Posterior vena cava (tissue), 2 donors: Measurements from ENCODE around the gene ALPL. TPM values are rescaled to one million over a fixed set of nuclear protein-coding genes. Genes with fewer than 3 reads are reported as not detected.

Experiments
- DNase-seq: peaks from one replicate; pipeline ENCODE4 v3.0.0-alpha.2; 2020; ENCODE audit warnings: low spot score
- intact Hi-C, 2 donors: fragments of 100-400 bp; cut with DNase I; formaldehyde crosslinking; loops; one replicate each; pipeline versions ENCODE4 v1.14.1 to v1.14.2; 2022 to 2023
- total RNA-seq, 2 donors: library from RNA; stranded (reverse); fragmentation: NEBNext Ultra II Directional; extraction: Animal tissue kit (Norgen Biotek cat#: 25700); gene quantifications; one replicate each; pipeline ENCODE4 v1.2.1, GENCODE V29; 2021
- donor health status: DM: yes; HTN: yes; CAD: no.
- donor health status: DM: yes; HTN: yes; CAD: no.

The ALPL gene
- total RNA-seq, 2 donors from 2014 or later, result 11.1 to 55.3 TPM

DNA sequence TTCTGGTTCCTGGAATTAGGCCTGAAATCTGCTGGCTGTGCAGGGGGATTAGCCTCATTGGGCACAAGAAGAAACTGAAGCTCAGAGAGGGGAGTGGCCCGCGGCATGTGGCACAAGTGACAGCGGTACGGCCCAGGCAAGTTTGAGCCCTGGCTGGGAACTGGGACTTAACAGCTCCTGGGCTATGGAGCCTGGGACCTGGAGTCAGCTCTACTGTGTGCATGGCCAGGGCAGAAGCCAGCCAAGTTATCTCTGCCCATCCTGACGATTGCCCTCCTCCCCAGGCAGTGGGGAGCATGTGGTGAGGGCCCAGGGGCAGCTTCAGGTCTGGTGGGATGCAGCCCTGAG lies 61.3 kb downstream of the ALPL start:
- intact Hi-C loops, result no loop called here
- no peak for DNase-seq

DNA sequence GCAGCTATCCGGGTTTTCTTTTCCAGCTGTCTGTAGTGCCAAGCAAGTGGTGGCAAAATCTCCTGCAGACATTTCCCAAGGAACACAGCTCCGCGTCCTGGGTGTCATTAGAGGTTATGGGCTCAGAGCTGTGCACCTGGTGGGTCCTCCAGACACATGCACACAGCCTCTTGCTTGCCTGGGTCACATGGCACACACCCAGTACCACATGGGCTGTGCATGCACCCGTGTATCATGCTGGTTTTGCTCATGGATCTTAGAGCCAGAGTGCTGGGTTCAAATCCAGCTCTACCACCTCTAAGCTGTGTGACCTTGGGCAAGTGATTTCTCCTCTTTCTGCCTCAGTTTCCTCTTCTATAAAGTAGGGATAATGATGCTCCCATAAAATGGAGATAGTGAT lies 61.7 kb downstream of the ALPL start:
- intact Hi-C loops, result no loop called here

DNA sequence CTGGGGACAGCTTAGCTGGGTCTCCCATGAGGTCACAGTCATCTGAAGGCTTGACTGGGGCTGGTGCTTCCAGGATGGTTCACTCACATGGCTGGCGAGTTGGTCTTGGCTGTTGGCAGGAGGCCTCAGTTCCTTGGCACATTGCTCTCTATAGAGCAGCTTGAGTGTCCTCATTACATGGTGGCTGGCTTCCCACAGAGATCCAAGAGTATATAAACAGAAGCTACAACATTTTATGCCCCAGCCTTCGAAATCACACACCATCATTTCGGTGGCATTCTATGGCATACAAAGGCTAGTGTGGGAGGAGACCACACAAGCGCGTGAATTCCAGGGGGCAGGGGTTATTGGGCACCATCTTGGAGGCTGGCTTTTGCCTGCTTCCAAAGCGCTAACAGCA lies 63.0 kb downstream of the ALPL start:
- intact Hi-C loops, result loop anchor here in 1 of 2 donors (2.0 kb wide), 1 partner anchor 57 kb away; no protein-coding TSS in a partner anchor
- DNase-seq, result no peak

More for the DNA sequence above, 61.7 kb downstream of the ALPL start:
- no peak for DNase-seq

DNA sequence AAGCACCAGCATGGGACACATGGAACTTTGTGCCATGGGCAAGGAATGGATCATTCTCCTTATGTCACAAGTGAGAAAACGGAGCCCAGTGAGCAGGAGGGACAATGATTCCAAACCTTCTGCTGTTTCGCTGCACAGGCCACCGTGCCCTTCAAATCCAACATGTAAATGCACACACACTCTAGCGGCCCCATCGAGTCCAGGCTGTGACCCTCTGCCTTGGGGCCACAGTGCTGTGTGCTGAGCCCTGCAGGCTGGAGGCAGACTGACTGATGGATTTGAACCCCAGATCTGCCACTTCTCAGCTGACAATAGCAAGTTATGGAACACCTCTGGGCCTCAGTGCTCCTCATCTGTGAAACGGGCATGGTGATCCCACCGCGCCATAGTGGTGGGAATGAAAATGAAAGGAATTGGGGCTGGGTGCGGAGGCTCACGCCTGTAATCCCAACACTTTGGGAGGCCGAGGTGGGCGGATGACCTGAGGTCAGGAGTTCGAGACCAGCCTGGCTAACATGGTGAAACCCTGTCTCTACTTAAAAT lies 63.6 kb downstream of the ALPL start:
- DNase-seq, result no peak
- intact Hi-C loops, result loop anchor here in 1 of 2 donors (2.0 kb wide), 1 partner anchor 58 kb away; no protein-coding TSS in a partner anchor

DNA sequence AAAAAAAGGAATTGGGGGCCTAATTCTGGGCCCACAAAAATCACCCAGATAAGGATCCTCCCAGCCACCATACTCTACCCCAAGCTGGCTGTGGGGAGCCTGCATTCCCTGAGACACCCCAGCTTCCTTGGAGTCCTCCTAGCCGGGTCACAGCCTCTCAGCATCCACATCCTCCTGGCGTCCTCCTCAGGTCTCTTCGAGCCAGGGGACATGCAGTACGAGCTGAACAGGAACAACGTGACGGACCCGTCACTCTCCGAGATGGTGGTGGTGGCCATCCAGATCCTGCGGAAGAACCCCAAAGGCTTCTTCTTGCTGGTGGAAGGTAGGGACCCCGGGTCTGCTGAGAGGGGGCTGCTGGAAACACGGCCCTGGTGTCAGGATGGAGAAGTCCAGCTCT lies 64.3 kb downstream of the ALPL start:
- intact Hi-C loops, result loop anchor here in 1 of 2 donors (2.0 kb wide), 1 partner anchor 59 kb away; no protein-coding TSS in a partner anchor
- no peak for DNase-seq

DNA sequence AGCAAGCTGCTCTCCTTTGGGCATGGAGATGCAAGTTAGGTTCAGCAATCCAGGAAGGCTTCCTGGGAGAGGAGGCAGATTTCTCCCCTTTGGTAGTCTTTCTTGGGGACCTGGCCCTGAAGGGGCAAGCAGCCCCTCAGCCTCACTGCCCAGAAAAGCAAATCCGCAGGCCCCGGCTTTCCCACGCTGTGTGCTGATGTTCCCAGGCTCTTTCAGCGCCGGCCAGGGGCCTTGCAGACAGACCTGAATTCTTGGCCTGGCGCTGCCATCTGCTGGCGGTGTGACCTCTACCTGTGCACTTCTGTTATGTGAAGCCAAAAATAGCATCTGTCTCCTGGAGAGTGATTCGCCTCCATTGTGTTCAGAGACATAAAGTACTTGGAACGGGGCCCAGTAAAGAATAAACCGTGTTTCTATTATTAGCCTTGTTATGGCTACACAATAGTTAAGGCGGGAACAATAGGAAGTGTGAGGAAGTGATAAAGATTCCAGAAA lies 64.8 kb downstream of the ALPL start:
- peak; percentile 93 for DNase-seq
- intact Hi-C loops, result loop anchor here in 1 of 2 donors (2.0 kb wide), 1 partner anchor 59 kb away; no protein-coding TSS in a partner anchor

DNA sequence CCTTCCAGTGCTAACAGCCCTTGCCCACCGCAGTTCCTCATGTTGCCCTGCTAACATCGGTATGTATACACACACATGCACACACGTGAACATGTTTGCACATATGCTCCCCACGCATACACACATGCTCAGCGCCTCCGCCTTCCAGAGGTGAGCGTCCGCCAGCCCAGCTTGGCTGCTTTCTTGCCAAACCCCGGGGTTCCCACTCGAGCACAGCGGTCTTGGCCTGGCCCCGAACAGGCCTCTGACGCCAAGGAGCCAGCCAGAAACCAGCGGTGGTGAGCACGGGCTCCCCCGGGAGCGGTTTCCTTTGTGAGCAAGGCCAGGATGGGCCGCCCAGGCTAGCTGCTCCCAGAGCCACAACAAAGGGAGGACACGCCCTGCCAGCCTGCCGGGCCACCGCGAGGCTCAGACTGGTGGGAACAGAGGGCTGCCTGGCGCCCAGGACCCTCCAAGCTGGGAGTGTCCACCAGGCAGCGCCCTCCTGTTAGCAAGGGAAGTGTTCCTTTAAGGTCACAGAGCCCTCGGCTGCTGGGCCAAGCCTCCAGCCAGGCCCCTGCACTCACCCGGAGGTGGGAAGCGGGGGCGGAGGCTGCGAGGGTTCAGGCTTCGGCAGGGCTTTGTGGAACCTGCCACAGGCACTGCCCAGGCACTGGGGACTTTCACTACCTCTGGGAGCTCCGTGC lies 65.4 kb downstream of the ALPL start:
- peak; percentile 87 for DNase-seq
- intact Hi-C loops, result no loop called here

DNA sequence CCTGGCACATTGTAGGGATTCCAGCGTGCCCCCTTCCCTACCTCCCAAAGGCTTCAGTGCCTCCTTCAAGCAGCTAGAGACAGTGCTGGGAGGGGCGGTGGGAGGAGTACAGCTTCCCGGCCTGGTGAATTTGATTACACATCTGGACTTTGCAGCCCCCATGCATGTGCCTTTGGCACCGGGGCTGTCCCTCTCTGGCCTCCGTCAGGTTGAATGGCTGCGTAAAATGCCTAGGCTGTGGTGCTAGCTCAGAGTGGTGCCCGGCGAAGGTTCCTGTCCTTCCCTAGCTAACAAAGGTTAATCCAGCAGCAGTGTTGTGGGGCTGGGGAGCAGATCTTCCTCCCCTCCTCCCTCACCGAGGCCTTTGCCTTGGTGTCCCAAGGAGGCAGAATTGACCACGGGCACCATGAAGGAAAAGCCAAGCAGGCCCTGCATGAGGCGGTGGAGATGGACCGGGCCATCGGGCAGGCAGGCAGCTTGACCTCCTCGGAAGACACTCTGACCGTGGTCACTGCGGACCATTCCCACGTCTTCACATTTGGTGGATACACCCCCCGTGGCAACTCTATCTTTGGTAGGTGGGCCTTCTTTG lies 66.2 kb downstream of the ALPL start:
- intact Hi-C loops, result no loop called here
- DNase-seq, result no peak

DNA sequence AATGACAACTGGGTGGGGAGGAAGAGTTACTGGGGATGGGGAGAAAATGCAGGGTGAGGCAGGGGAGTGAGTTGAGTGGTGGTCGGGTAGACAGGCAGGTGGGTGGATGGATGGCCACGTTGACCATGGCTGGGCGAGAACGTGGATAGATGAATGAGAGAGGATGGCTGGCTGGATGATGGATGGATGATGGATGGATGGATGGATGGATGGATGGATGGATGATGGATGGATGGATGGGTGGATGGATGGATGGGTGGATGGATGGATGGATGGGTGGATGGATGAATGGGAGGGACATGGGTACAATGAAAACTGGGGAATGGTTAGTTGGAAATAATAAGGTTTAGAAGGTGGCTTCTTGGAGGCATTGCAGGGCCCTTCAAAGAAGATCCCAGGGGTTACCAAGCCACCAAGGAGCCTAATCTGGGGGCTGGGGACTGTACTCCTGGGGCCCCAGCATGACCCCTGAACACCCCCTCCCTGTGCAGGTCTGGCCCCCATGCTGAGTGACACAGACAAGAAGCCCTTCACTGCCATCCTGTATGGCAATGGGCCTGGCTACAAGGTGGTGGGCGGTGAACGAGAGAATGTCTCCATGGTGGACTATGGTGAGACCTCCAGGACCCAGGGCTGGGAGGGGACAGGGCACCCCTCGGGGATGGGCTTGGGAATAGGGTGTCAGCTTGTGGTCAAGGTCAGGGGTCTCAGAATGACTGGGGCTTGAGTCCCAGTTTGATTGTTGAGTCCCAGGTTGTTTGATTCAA lies 67.0 kb downstream of the ALPL start:
- no peak for DNase-seq
- intact Hi-C loops, result no loop called here

DNA sequence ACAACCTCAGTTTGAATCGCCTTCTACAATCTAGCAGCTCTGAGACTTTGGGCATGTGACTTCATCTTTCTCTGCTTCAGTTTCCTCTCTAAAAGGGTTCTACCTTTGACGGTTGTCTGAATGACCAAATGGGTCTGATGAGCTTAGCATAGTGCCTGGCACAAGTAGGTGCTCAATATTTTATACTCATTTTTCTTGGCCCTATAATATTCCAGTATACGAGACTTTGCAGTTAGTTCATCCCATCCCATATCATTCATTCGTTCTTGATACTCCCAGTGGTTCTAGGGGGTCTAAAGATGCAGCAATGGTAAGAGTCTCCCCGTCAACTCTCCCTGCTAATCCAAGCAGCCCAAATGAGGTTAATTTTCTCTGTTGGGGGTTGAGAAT lies 67.6 kb downstream of the ALPL start:
- intact Hi-C loops, result no loop called here
- no peak for DNase-seq

DNA sequence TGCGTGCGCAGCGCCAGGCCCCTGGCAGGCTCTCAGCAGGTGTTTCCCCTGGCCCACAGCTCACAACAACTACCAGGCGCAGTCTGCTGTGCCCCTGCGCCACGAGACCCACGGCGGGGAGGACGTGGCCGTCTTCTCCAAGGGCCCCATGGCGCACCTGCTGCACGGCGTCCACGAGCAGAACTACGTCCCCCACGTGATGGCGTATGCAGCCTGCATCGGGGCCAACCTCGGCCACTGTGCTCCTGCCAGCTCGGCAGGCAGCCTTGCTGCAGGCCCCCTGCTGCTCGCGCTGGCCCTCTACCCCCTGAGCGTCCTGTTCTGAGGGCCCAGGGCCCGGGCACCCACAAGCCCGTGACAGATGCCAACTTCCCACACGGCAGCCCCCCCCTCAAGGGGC lies 68.1 kb downstream of the ALPL start:
- no peak for DNase-seq
- intact Hi-C loops, result no loop called here

DNA sequence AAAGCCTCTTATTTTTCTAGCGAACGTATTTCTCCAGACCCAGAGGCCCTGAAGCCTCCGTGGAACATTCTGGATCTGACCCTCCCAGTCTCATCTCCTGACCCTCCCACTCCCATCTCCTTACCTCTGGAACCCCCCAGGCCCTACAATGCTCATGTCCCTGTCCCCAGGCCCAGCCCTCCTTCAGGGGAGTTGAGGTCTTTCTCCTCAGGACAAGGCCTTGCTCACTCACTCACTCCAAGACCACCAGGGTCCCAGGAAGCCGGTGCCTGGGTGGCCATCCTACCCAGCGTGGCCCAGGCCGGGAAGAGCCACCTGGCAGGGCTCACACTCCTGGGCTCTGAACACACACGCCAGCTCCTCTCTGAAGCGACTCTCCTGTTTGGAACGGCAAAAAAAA lies 68.7 kb downstream of the ALPL start:
- DNase-seq, result no peak
- intact Hi-C loops, result no loop called here

DNA sequence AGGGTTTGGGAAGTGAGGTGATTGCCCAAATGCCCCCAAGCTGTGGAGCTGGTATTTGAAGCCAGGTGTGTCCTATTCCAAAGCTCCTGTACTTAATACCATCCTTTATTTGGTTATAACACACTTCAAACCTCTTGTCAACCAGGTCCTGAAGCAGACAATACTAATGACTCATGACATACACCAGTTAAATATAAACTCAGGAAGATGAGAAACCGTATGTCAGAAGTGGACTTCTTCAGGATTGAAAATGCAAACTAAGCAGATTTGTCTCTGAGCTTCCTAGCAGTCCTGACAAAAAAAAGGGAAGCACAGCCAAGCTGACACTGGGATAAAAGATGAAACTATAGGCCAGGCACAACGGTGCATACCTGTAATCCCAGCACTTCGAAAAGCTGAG lies 70.6 kb downstream of the ALPL start:
- intact Hi-C loops, result no loop called here
- DNase-seq, result no peak

DNA sequence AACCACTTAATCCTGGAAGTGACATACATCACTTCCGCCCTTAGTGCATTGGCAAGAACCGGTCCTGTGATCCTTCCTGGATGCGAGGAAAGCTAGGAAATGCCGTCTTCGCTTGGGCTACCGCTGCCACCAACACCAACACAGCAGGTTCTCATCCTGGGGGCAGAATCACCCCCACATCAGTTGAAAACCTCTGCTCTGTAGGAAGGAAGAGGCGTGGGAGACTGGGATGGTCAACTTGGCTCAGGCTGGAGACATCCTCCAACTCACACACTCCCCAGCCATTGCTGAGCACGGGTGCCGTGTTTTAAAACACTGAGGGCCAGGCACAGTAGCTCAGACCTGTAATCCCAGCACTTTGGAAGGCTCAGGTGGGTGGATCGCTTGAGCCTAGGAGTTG lies 74.9 kb downstream of the ALPL start:
- no peak for DNase-seq
- intact Hi-C loops, result no loop called here

DNA sequence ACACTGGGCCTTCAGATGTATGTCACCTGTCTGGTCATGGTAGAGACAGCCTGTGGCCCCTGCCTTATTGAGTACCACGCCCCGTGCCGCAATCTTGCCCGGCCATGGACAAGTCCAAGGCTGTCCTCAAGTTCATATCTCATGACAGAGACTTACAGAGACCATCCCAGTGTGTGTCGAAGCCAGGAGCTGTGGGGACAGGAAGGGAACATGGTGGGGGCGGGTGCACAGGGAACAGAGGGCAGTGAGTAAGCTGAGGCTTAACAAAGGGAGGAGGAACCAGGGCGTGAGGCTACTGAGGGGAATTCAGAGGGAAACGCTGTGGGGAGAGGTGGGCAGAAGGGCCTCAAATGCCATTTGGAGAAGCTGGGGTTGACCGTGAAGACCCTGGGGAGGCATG lies 75.8 kb downstream of the ALPL start:
- no peak for DNase-seq
- intact Hi-C loops, result no loop called here

DNA sequence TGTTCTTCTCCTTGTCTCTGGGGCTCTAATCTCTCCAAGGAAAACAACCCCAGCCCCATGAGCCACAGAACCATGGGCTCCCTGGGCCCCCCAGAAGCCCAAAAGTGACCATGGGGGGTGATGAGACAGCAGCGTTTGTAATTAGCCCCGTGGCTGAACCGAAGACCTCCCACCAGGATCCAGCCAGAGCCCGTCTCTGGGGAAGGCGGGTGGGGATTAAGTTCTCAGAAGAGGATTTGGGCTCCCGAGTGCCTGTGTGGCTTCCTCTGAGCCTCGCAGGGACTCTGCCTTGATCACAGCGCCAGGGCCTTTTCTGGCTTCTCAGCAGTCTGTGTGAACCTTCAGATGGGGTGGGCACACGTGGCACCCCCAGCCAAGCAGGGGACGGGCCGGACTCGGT lies 77.0 kb downstream of the ALPL start:
- intact Hi-C loops, result no loop called here
- no peak for DNase-seq

DNA sequence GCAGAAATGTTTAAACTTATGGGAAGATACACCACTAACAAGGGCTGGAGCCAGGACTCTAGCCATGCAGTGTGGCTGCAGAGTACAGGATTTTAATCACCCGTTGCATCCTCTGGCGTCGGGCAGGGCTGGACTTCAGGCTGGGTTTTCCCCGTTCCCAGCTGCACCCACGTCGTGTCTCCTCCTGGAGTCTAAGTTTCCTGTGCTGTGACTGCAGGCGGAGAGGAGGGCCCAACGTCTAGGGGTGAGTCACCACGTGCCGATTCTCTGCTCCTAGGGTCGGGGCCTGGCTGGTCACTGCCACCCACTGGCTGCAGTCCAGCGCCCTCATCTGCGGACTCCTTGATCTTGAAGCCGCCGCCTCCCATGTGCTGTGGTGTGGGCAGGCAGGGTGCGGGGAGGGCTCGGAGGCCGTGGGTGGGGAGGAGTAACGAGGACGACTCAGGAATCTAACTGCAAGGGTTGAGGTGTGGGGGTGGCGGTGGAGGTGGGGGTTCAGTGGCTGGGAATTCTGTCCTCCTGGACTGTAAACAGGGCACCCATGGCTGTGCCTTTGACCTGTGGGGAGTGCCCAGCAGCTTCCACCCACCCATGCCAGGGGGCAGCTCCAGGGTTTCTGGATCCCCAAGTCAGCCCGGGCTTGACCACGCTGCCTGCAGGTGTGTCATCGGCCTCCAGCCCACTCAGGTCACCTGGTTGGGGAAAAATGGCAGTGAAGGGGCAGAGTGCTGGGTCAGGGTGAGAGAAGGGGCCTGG lies 77.8 kb downstream of the ALPL start:
- DNase-seq, result peak; percentile 88
- intact Hi-C loops, result no loop called here

DNA sequence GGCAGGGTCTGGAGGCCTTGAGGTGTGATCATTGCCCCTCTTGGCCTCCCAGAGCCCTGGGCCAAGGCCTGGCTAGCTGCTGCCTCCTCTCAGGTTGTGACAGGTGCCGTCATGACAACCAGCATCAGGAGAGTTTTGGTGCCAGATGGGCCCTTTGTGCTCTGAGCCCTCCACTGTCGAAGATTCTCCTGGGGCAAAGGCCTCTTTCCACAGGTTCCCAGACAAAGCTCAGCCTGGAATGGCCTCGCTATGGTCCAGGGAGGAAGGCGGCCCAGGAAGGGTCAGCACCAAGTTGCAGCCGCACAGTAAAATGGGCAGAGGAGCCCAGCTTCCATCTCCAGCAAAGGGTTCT lies 78.4 kb downstream of the ALPL start:
- intact Hi-C loops, result no loop called here
- no peak for DNase-seq

DNA sequence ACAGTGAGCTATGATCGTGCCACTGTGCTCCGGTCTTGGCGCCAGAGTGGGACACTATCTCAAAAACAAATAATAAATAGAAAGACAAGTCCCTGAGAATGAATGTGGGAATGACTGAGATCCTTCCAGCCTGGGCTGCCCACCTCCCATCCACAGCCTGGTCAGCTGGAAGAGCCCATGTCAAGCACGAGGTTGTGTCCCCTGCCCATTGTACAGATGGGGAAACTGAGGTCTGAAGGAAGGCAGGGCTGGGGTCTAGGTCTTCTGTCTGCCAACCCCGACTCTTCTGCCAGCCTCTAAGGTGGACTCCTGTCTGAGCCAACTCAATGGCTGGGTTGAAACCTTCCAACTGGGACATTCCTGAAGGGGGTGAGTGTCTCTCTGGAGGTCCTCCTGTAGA lies 80.4 kb downstream of the ALPL start:
- intact Hi-C loops, result no loop called here
- DNase-seq, result no peak
